Fibroblast of villous mesenchyme (primary cell): ENCODE measurements around the gene ROPN1L. TPM values are rescaled to one million over a fixed set of nuclear protein-coding genes. Genes with fewer than 3 reads are reported as not detected.
"Not testable (repeated sequence)": the region's sequence is repeated elsewhere in the genome, so short reads cannot be mapped to it uniquely, and the experiment has no call there.

Experiments
- DNase-seq: peaks from one replicate; pipeline ENCODE4 v3.0.0-alpha.2; 2010; ENCODE audit warnings: low read depth
- H3K4me3 ChIP-seq: 2 replicates; pipeline ENCODE4 v1.5.1; 2011; ENCODE audit warnings: low read depth, mild to moderate bottlenecking, low read length
- total RNA-seq: library from RNA; depleted of rRNA; stranded (reverse); fragments of >200 nt; gene quantifications from 2 replicates; pipeline ENCODE4 v1.2.3, GENCODE V29; 2012
- TF ChIP-seq, protein P1 (sequence below): IDR thresholded peaks from 2 replicates; pipeline ENCODE4 v1.5.1; 2012; ENCODE audit warnings: low read depth, mild to moderate bottlenecking, low read length; ENCODE audit not compliant: insufficient read depth

The ROPN1L gene
- 0.32 and 0.43 TPM in 2 replicates for total RNA-seq

DNA sequence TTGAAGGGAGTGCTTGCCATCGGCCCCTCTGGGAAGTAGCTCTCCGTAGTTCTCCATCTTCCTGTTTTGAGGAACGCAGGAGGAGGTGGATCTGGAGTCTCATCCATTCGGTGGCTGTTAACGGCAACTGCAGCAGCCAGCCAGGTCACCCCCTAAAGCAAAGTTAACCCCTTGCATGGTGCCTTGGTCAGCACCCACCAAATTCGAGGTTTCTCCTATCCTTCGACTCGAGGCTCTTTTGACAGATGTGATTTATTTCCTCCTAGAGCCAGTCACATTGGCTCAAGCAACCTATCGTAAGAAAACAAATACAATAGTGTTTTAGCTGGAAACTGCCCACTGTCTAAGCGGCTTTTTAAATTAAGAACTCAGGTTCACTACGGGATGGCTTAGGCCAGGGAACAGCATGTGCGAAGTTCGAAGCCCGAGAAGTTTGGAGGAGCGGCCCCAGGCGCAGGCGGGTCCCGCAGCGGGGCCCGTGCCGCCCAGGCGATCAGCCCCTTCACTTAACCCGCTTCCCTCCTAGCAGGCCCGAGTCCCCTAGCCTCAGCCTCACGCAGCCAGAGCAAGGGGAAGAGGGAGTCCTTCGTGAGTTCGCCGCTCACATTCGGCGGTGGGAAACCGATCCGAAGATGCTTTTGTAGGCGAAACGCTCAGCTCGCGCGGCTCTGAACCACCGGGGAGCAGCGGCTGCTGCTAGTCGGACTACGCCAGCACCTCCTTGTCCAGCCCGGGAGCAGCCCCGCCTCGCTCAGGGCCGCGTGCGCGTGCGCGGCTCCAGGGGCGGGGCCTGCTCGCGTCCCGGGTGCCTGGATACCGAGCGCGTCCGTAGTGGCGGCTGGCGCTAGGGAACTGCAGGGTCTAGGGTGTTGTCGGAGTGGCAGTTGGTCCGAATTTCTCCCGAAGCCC is at the start of gene ROPN1L:
Gene ROPN1L, plus strand, starts transcription at position 797 of the 909 bp plus-strand sequence. CDS start 289 bp downstream, outside the sequence.
- H3K4me3 ChIP-seq, result peak within 1 kb of the TSS; percentile 72
- TF ChIP-seq, protein P1, sequence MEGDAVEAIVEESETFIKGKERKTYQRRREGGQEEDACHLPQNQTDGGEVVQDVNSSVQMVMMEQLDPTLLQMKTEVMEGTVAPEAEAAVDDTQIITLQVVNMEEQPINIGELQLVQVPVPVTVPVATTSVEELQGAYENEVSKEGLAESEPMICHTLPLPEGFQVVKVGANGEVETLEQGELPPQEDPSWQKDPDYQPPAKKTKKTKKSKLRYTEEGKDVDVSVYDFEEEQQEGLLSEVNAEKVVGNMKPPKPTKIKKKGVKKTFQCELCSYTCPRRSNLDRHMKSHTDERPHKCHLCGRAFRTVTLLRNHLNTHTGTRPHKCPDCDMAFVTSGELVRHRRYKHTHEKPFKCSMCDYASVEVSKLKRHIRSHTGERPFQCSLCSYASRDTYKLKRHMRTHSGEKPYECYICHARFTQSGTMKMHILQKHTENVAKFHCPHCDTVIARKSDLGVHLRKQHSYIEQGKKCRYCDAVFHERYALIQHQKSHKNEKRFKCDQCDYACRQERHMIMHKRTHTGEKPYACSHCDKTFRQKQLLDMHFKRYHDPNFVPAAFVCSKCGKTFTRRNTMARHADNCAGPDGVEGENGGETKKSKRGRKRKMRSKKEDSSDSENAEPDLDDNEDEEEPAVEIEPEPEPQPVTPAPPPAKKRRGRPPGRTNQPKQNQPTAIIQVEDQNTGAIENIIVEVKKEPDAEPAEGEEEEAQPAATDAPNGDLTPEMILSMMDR, result no peak
- peak; percentile 85 for DNase-seq

DNA sequence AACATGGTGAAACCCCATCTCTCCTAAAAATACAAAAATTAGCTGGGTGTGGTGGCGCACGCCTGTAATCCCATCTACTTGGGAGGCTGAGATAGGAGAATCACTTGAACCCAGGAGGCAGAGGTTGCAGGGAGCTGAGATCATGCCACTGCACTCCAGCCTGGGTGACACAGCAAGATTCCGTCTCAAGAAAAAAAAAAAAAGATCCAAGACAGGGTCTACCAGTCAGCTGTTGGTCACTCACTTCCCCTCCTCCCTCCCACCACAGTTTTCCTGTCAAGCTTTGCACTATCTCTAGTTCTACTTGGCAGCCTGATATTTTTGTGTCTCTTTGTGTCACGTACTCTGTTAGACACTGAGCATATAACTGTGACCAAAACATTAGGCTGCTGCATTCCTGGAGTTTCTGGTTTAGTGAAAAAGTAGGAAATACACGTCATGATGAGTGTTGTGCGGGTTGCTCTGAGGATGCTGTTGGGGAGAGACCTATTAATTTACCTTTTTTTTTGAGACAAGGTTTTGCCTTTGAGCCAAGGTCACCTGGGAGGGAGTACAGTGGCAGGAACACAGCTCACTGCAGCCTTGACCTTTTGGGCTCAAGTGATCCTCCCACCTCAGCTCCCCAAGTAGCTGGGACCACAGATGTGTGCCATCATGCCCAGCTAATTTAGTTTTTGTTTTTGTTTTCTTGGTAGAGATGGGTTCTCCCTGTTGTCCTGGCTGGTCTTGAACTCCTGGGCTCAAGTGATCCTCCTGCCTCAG is 48.9 kb upstream of the ROPN1L start:
- not testable (repeated sequence) for H3K4me3 ChIP-seq, DNase-seq

DNA sequence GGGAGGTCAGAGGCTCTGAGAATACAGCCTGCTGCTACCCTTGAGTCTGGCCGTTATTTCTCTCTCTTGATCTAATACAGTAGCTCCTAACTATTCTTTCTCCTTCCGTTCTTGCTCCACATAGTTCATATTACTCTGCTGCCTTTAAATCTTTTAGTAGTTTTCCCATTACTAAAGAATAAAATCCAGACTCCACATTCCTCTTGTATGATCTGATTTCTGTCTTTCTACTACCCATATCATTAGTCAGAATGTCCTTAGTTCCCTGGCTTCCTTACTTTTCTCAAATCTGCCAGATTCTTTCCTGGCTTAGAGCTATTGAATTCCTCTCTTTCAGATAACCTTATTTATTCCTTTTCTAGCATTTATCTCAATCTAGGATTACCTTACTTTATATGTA is 48.2 kb upstream of the ROPN1L start:
- H3K4me3 ChIP-seq, result no peak overlapping the region
- peak; percentile 21 for DNase-seq
- TF ChIP-seq, protein P1, result no peak

DNA sequence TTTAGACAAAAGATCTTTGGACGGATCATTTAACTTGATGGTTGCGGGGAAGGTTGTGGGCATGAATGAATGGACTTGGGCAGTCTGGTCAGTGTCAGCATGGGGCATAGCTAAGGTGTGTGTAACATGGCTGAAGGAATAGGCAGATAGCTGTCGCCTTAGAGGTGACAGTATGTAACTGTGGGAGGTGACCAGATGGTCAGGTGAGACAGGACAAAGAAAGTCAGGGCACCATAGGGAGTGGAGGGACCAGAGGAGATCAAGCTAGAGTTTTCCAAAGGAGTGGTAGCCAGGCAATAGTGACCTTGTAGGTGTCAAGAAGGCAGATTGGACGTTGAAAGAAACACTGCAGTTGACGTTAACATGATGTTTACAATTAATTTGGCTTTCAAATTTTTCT is 45.1 kb upstream of the ROPN1L start:
- H3K4me3 ChIP-seq, result no peak overlapping the region
- TF ChIP-seq, protein P1, result no peak
- DNase-seq, result no peak

DNA sequence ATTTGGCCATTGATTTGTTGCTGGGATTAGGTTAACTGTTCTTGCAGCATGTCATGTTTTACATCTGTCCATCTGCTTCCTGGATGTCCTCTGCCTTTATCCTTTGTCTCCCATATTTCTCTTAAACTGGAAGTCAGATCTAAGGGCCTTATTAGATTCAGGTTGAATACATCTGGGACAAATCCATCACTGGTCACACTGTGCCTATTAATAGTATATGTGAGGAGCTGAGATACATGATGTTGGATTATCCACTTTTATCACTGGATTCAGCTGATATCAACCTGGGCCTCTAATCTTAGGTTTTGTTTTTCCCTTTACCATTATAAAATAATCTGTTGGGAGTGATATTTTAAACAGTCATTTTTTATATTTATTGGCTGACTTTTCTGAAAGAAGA is 41.8 kb upstream of the ROPN1L start:
- DNase-seq, result no peak
- TF ChIP-seq, protein P1, result no peak
- H3K4me3 ChIP-seq, result no peak overlapping the region

DNA sequence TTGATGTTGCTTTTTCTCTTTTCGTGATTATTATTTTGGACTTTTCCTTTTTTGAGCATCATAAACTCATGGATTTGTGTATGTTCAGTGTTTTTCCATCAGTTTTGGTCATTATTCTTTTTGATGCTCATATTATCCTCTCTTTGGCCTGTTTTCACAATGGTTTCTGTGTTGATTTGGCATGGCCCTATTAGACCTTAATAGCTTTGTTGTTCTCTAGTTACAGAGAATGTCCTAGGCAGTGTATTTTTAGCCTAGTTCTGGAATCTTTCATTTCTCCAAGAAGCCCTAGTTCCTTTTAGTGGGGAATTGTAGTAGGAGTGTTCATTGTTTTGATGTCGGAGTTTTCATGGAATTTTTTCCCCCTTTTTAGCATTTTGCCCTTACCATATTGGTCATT is 41.3 kb upstream of the ROPN1L start:
- TF ChIP-seq, protein P1, result no peak
- no peak for DNase-seq
- H3K4me3 ChIP-seq, result no peak overlapping the region

DNA sequence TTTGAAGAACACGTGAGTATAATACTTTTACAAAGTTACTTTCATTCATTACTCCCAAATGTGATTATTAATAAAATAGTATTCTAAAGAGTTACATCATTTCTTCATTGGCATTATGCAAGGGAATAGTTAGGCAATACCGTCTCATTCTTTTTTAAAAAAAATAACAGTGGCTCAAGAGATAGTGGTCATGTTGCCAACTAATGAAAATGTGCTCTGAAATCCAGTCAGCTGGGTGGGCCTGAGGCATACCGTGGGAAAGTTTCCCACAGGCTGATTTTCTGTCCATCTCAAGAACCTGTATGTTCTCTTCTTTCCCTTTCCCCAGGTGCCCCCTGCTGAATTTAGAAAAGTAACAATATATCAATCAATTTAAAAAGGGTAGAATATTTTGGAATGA is 40.8 kb upstream of the ROPN1L start:
- DNase-seq, result peak; percentile 87
- TF ChIP-seq, protein P1, result no peak
- no peak overlapping the region for H3K4me3 ChIP-seq
